ENCODE results near the gene UBE2O. TPM values are rescaled to one million over a fixed set of nuclear protein-coding genes. Genes with fewer than 3 reads are reported as not detected.

UBE2O gene
- total RNA-seq, 1 donor from 2014 or later: 19.3 TPM

- no peak for DNase-seq
- ATAC-seq: peak; percentile 14
- Histone ChIP-seq H3K36me3 (peaks cover 38% of the 10 kb centered on the region), H3K9me3 (no peaks in the 10 kb centered on the region), H3K27me3 (no peaks in the 10 kb centered on the region), H3K4me1 (peaks cover 6% of the 10 kb centered on the region), H3K27ac (no peak overlapping the region), H3K4me3 (no peak overlapping the region)
- TF ChIP-seq, protein P1, sequence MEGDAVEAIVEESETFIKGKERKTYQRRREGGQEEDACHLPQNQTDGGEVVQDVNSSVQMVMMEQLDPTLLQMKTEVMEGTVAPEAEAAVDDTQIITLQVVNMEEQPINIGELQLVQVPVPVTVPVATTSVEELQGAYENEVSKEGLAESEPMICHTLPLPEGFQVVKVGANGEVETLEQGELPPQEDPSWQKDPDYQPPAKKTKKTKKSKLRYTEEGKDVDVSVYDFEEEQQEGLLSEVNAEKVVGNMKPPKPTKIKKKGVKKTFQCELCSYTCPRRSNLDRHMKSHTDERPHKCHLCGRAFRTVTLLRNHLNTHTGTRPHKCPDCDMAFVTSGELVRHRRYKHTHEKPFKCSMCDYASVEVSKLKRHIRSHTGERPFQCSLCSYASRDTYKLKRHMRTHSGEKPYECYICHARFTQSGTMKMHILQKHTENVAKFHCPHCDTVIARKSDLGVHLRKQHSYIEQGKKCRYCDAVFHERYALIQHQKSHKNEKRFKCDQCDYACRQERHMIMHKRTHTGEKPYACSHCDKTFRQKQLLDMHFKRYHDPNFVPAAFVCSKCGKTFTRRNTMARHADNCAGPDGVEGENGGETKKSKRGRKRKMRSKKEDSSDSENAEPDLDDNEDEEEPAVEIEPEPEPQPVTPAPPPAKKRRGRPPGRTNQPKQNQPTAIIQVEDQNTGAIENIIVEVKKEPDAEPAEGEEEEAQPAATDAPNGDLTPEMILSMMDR (IDR thresholded peaks at IDR 0.05): no peak
- intact Hi-C loops (cut with DNase I): loop anchor here (5.0 to 10.0 kb wide), 2 partner anchors 49 to 101 kb away; partner anchors contain the start of gene UBE2O
Measured at GRCh38 chr17:76405967-76406647, 46.8 kb downstream of the UBE2O start.

GRCh38 chr17:76405607-76405966, 47.4 kb downstream of the UBE2O start:
- TF ChIP-seq, protein P1 (IDR thresholded peaks at IDR 0.05): no peak
- ATAC-seq (no peak), DNase-seq (no peak)
- Histone ChIP-seq H3K9me3 (no peaks in the 10 kb centered on the region), H3K36me3 (peaks cover 43% of the 10 kb centered on the region), H3K27ac (no peak overlapping the region), H3K4me1 (peaks cover 6% of the 10 kb centered on the region), H3K4me3 (no peak overlapping the region), H3K27me3 (no peaks in the 10 kb centered on the region)
- intact Hi-C loops (cut with DNase I): loop anchor here (5.0 to 10.0 kb wide), 2 partner anchors 49 to 102 kb away; partner anchors contain the start of gene UBE2O

DNA sequence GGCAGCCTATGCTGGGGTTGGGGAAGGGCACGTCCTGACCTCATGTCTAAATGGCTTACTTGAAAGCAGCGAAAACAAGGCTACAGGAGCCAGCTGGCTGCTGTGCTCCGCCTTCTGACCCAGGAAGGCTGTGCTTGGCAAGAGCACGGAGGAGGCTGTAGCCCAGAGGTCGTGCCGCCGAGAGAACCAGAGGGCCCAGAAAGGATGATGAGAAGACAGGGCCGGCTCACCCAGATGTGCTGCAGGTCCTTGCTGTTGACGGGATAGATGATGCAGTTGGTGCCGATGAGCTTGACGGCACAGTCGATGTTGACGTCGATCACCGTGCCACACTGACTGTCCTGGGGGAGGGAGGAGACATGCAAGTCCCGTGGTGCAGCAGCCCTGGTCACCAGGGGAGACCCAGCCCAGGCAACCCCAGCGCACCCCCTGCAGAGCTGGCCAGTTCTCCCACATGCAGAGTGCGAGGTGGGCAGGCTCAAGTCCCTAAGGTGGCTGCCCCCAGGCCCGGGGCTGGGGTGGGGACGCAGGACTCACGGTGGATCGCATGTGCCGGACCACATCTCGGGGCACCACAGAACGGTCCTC, 47.9 kb downstream of the UBE2O start:
- no peak for ATAC-seq
- Histone ChIP-seq H3K9me3 (no peaks in the 10 kb centered on the region), H3K4me1 (peaks cover 6% of the 10 kb centered on the region), H3K36me3 (peaks cover 48% of the 10 kb centered on the region), H3K27me3 (no peaks in the 10 kb centered on the region), H3K4me3 (no peak overlapping the region), H3K27ac (no peak overlapping the region)
- TF ChIP-seq, protein P1 (IDR thresholded peaks at IDR 0.05): no peak
- intact Hi-C loops (cut with DNase I): loop anchor here (5.0 to 10.0 kb wide), 2 partner anchors 50 to 102 kb away; partner anchors contain the start of gene UBE2O
- DNase-seq: no peak

DNA sequence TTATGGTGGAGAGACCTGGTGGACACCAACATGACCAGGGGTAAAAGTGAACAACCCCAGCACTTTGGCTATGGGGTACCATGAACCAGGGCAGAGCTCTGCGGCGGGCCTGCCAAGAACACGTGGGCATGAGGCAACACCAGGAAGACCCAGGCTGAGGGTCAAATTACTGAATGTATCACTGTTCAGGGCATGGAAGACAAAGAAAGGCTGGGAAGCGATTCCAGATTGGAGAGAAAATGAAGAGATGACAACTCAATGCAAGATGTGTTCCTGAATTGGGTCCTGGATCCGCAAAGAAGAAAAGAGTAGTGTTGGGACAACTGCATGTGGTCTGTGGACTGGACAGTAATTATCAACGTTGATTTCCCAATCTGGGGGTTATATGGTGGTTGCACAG, 48.7 kb downstream of the UBE2O start:
- intact Hi-C loops (cut with DNase I): loop anchor here (10.0 kb wide), 1 partner anchor 51 kb away; the partner anchor contains the start of gene UBE2O
- peaks cover 56% of the 10 kb centered on the region for H3K36me3 ChIP-seq

DNA sequence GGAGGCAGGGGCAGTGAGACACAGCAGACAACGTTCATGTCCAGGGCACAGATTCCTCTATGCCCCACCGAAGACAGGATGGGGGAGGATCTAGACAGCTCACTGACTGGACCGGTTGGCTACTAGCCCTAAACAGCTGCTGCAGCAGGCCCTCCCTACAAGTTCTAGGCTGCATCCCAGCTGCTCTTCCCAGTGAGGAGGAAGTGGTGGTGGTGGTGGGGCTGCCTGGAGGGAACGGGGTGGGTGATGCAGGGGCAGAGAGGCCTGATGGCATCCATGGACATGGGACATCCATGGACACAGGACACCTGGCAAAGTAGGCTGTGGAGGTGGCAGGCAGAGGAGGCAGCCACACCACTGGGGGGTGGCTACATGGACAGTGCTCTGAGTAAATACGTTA, 50.2 kb downstream of the UBE2O start:
- no peaks in the 10 kb centered on the region for H3K9me3 ChIP-seq
- H3K36me3 ChIP-seq: peaks cover 70% of the 10 kb centered on the region
- ATAC-seq (no peak), DNase-seq (no peak)
- no peak overlapping the region for H3K4me3 ChIP-seq
- TF ChIP-seq, protein P1 (IDR thresholded peaks at IDR 0.05): no peak
- intact Hi-C loops (cut with DNase I): loop anchor here (10.0 kb wide), 1 partner anchor 52 kb away; the partner anchor contains the start of gene UBE2O
- H3K27ac ChIP-seq: no peak overlapping the region
- peaks cover 6% of the 10 kb centered on the region for H3K4me1 ChIP-seq
- no peaks in the 10 kb centered on the region for H3K27me3 ChIP-seq

More for the DNA sequence above, 48.7 kb downstream of the UBE2O start:
- no peak overlapping the region for H3K4me3 ChIP-seq
- H3K27ac ChIP-seq: no peak overlapping the region
- DNase-seq (no peak), ATAC-seq (no peak)
- no peaks in the 10 kb centered on the region for H3K27me3 ChIP-seq
- no peaks in the 10 kb centered on the region for H3K9me3 ChIP-seq
- peaks cover 6% of the 10 kb centered on the region for H3K4me1 ChIP-seq
- TF ChIP-seq, protein P1 (IDR thresholded peaks at IDR 0.05): no peak
